Neural cell (in vitro differentiated cells): ENCODE measurements around the gene ATP6V0A4. TPM values are rescaled to one million over a fixed set of nuclear protein-coding genes. Genes with fewer than 3 reads are reported as not detected.

Experiments
- H2AFZ ChIP-seq: fragments of 200-600, 300-800 bp; sonication (generic), shearing (Covaris generic); 2 replicates; pipeline ENCODE4 v1.6.0; 2014; ENCODE audit warnings: low read depth, mild to moderate bottlenecking, antibody characterized with exemption, low read length, moderate library complexity
- H3F3A ChIP-seq: fragments of 200-600 bp; shearing (Covaris generic); 2 replicates; pipeline ENCODE4 v1.6.1; 2016; ENCODE audit warnings: mild to moderate bottlenecking, moderate library complexity, mixed read lengths, antibody characterized with exemption, low read length; ENCODE audit not compliant: insufficient read depth, poor library complexity, severe bottlenecking
- H3K27ac ChIP-seq: fragments of 200-600, 300-800 bp; sonication (generic), shearing (Covaris generic); 2 replicates; pipeline ENCODE4 v1.5.1; 2014; ENCODE audit warnings: mild to moderate bottlenecking, low read length, moderate library complexity
- H3K27me3 ChIP-seq: fragments of 300-800, 200-600 bp; sonication (generic), shearing (Covaris generic); 2 replicates; pipeline ENCODE4 v1.6.0; 2014; ENCODE audit warnings: mild to moderate bottlenecking, low read depth, low read length, moderate library complexity; ENCODE audit not compliant: insufficient read depth
- H3K36me3 ChIP-seq: fragments of 300-800, 200-600 bp; sonication (generic), shearing (Covaris generic); 2 replicates; pipeline ENCODE4 v1.5.1; 2014; ENCODE audit warnings: mild to moderate bottlenecking, antibody characterized with exemption, low read length, moderate library complexity; ENCODE audit not compliant: insufficient read depth
- H3K4me2 ChIP-seq: fragments of 300-800, 200-600 bp; sonication (generic), shearing (Covaris generic); 2 replicates; pipeline ENCODE4 v1.6.0; 2014; ENCODE audit warnings: mild to moderate bottlenecking, low read length
- H3K4me3 ChIP-seq: fragments of 300-800, 200-600 bp; sonication (generic), shearing (Covaris generic); 2 replicates; pipeline ENCODE4 v1.5.1; 2014; ENCODE audit warnings: mild to moderate bottlenecking, low read length, moderate library complexity
- H3K79me2 ChIP-seq: fragments of 200-600 bp; shearing (Covaris generic); replicated peaks from 2 replicates; pipeline ENCODE4 v1.6.0; 2014; ENCODE audit warnings: mild to moderate bottlenecking, low read length, moderate library complexity; ENCODE audit not compliant: insufficient read depth
- H3K9ac ChIP-seq: fragments of 300-800, 200-600 bp; sonication (generic), shearing (Covaris generic); 2 replicates; pipeline ENCODE4 v1.6.1; 2016; ENCODE audit warnings: mild to moderate bottlenecking, low read length, mixed read lengths
- H3K9me2 ChIP-seq: fragments of 200-600 bp; shearing (Covaris generic); 2 replicates; pipeline ENCODE4 v1.6.1; 2016; ENCODE audit warnings: mild to moderate bottlenecking, low read length, mixed read lengths; ENCODE audit not compliant: insufficient read depth
- H3K9me3 ChIP-seq: fragments of 200-600, 300-800 bp; sonication (generic), shearing (Covaris generic); 2 replicates; pipeline ENCODE4 v1.6.1; 2016; ENCODE audit warnings: mild to moderate bottlenecking, mixed run types, low read length, moderate library complexity, mixed read lengths
- H4K20me1 ChIP-seq: fragments of 200-600 bp; shearing (Covaris generic); 2 replicates; pipeline ENCODE4 v1.6.1; 2016; ENCODE audit warnings: mild to moderate bottlenecking, mixed run types; ENCODE audit not compliant: insufficient read depth
- EP300 ChIP-seq: fragments of 450-650 bp; conservative IDR thresholded peaks from 2 replicates; pipeline ENCODE4 v1.6.1; 2014; ENCODE audit warnings: antibody characterized with exemption, mild to moderate bottlenecking, moderate library complexity; ENCODE audit not compliant: poor library complexity, severe bottlenecking
- EZH2 ChIP-seq: fragments of 200-600, 300-800 bp; shearing (Covaris generic), sonication (generic); IDR thresholded peaks from 2 replicates; pipeline ENCODE4 v1.6.1; 2014; ENCODE audit warnings: antibody characterized with exemption, low read length, borderline replicate concordance, mild to moderate bottlenecking; ENCODE audit not compliant: insufficient read depth, poor library complexity, severe bottlenecking
- MXI1 ChIP-seq: fragments of 450-650 bp; conservative IDR thresholded peaks from 2 replicates; pipeline ENCODE4 v1.6.1; 2014; ENCODE audit warnings: antibody characterized with exemption, mild to moderate bottlenecking; ENCODE audit not compliant: poor library complexity, severe bottlenecking
- POLR2AphosphoS5 ChIP-seq: IDR thresholded peaks from 2 replicates; pipeline ENCODE4 v1.6.1; 2012
- RAD21 ChIP-seq: fragments of 450-650 bp; conservative IDR thresholded peaks from 2 replicates; pipeline ENCODE4 v1.6.1; 2014; ENCODE audit warnings: antibody characterized with exemption, mild to moderate bottlenecking, moderate library complexity
- SMC3 ChIP-seq: fragments of 450-650 bp; conservative IDR thresholded peaks from 2 replicates; pipeline ENCODE4 v1.6.1; 2014; ENCODE audit warnings: antibody characterized with exemption, mild to moderate bottlenecking, moderate library complexity; ENCODE audit not compliant: poor library complexity
- TAF1 ChIP-seq: IDR thresholded peaks from 2 replicates; pipeline ENCODE4 v1.6.1; 2012; ENCODE audit warnings: low read depth
- polyA plus RNA-seq: library from polyadenylated mRNA; depleted of rRNA; stranded (reverse); fragments of >200 nt; gene quantifications from 2 replicates; pipeline ENCODE4 v1.2.3, GENCODE V29; 2014
- TF ChIP-seq, protein P1 (sequence below): fragments of 450-650 bp; IDR thresholded peaks from 2 replicates; pipeline ENCODE4 v1.5.1; 2014; ENCODE audit warnings: antibody characterized with exemption, mild to moderate bottlenecking, moderate library complexity; ENCODE audit not compliant: poor library complexity, severe bottlenecking
- TF ChIP-seq, protein P2 (sequence below): IDR thresholded peaks from 2 replicates; pipeline ENCODE4 v1.6.1; 2012; ENCODE audit warnings: borderline replicate concordance

The ATP6V0A4 gene
- polyA plus RNA-seq, 1 donor from 2014 or later: 0.81 TPM

- H3K27me3 ChIP-seq: no peaks in the 10 kb centered on the region
- H3K9me2 ChIP-seq: no peaks in the 10 kb centered on the region
- no peaks in the 10 kb centered on the region for H3K36me3 ChIP-seq
- no peak overlapping the region for H2AFZ ChIP-seq
- no peaks in the 10 kb centered on the region for H3F3A ChIP-seq
- H4K20me1 ChIP-seq: no peaks in the 10 kb centered on the region
- H3K4me3 ChIP-seq: no peak overlapping the region
- H3K27ac ChIP-seq: no peak overlapping the region
- TF ChIP-seq EP300 (no peak), POLR2AphosphoS5 (no peak), SMC3 (no peak), TAF1 (no peak), MXI1 (no peak), EZH2 (no peak), RAD21 (no peak)
- TF ChIP-seq, protein P1, sequence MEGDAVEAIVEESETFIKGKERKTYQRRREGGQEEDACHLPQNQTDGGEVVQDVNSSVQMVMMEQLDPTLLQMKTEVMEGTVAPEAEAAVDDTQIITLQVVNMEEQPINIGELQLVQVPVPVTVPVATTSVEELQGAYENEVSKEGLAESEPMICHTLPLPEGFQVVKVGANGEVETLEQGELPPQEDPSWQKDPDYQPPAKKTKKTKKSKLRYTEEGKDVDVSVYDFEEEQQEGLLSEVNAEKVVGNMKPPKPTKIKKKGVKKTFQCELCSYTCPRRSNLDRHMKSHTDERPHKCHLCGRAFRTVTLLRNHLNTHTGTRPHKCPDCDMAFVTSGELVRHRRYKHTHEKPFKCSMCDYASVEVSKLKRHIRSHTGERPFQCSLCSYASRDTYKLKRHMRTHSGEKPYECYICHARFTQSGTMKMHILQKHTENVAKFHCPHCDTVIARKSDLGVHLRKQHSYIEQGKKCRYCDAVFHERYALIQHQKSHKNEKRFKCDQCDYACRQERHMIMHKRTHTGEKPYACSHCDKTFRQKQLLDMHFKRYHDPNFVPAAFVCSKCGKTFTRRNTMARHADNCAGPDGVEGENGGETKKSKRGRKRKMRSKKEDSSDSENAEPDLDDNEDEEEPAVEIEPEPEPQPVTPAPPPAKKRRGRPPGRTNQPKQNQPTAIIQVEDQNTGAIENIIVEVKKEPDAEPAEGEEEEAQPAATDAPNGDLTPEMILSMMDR: no peak
- TF ChIP-seq, protein P2, sequence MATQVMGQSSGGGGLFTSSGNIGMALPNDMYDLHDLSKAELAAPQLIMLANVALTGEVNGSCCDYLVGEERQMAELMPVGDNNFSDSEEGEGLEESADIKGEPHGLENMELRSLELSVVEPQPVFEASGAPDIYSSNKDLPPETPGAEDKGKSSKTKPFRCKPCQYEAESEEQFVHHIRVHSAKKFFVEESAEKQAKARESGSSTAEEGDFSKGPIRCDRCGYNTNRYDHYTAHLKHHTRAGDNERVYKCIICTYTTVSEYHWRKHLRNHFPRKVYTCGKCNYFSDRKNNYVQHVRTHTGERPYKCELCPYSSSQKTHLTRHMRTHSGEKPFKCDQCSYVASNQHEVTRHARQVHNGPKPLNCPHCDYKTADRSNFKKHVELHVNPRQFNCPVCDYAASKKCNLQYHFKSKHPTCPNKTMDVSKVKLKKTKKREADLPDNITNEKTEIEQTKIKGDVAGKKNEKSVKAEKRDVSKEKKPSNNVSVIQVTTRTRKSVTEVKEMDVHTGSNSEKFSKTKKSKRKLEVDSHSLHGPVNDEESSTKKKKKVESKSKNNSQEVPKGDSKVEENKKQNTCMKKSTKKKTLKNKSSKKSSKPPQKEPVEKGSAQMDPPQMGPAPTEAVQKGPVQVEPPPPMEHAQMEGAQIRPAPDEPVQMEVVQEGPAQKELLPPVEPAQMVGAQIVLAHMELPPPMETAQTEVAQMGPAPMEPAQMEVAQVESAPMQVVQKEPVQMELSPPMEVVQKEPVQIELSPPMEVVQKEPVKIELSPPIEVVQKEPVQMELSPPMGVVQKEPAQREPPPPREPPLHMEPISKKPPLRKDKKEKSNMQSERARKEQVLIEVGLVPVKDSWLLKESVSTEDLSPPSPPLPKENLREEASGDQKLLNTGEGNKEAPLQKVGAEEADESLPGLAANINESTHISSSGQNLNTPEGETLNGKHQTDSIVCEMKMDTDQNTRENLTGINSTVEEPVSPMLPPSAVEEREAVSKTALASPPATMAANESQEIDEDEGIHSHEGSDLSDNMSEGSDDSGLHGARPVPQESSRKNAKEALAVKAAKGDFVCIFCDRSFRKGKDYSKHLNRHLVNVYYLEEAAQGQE: no peak
- H3K4me2 ChIP-seq: no peak overlapping the region
- H3K9me3 ChIP-seq: no peaks in the 10 kb centered on the region
- no peaks in the 10 kb centered on the region for H3K79me2 ChIP-seq
- H3K9ac ChIP-seq: no peak overlapping the region
These were observed 6.6 kb upstream of the ATP6V0A4 start for GRCh38 chr7:138804618-138805017.

DNA sequence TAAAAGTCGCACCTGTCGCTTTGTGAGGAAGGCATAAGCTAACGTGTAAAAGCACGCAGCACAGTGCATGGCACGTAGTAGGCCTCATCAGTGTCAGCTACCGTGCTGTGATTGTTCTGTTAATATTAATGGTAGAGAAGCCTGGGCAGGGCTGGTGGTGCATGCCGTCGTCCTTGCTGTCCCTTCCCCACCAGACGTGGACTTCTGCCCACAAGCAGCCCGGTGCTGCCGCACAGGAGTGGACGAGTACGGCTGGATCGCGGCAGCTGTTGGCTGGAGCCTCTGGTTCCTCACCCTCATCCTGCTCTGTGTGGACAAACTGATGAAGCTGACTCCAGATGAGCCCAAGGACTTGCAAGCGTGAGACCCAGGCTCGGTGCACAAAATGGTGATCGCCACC lies 4.7 kb upstream of the ATP6V0A4 start:
- no peaks in the 10 kb centered on the region for H3K9me3 ChIP-seq
- no peak overlapping the region for H3K9ac ChIP-seq
- H3K9me2 ChIP-seq: no peaks in the 10 kb centered on the region
- H3K27me3 ChIP-seq: no peaks in the 10 kb centered on the region
- no peak for TF ChIP-seq EZH2
- H4K20me1 ChIP-seq: no peaks in the 10 kb centered on the region
- H3K4me2 ChIP-seq: no peak overlapping the region
- no peaks in the 10 kb centered on the region for H3F3A ChIP-seq
- H3K27ac ChIP-seq: no peak overlapping the region
- H2AFZ ChIP-seq: no peak overlapping the region
- no peaks in the 10 kb centered on the region for H3K79me2 ChIP-seq
- no peaks in the 10 kb centered on the region for H3K36me3 ChIP-seq
- no peak overlapping the region for H3K4me3 ChIP-seq

DNA sequence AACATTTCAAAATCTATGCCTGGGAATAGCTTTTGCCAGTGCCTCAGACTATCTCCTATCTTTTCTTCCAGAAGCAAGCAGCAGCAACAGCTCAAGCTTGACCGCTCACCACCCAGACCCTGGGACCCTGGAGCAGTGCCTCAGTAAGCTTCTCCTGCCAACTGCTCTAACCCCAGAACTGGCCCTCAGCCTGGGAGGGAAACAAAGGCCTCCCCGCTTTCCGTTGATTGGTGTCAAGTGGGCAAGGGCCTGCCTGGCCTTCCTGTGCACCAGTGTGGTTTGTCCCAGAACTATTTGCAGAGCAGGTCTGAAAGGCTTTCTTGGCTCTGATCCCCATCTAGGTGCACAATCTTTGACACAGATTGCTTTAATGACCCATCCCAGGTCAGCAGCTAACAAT lies 3.3 kb upstream of the ATP6V0A4 start:
- Histone ChIP-seq H3K27me3 (no peaks in the 10 kb centered on the region), H3K79me2 (no peaks in the 10 kb centered on the region), H3K9me2 (no peaks in the 10 kb centered on the region), H3K36me3 (no peaks in the 10 kb centered on the region), H3F3A (no peaks in the 10 kb centered on the region), H3K27ac (no peak overlapping the region), H2AFZ (no peak overlapping the region), H3K4me3 (no peak overlapping the region), H3K9me3 (no peaks in the 10 kb centered on the region), H4K20me1 (no peaks in the 10 kb centered on the region), H3K4me2 (no peak overlapping the region), H3K9ac (no peak overlapping the region)
- TF ChIP-seq EZH2 (no peak), TAF1 (no peak), RAD21 (no peak), POLR2AphosphoS5 (no peak), EP300 (no peak), MXI1 (no peak), SMC3 (no peak)
- TF ChIP-seq, protein P1: no peak
- TF ChIP-seq, protein P2: no peak
